ENCODE results near the gene SH2D1A.

GRCh38 chrX:124393238-124393637 is 46.9 kb downstream of the SH2D1A start:
- no peak for TF ChIP-seq RELA (CRISPR knock-in tag; IDR thresholded peaks at IDR 0.05)
- no peak for TF ChIP-seq ZNF207 (IDR thresholded peaks at IDR 0.05; ENCODE audit: borderline replicate concordance)
- no peak for TF ChIP-seq CAMTA2 (CRISPR knock-in tag; IDR thresholded peaks at IDR 0.05; ENCODE audit: borderline replicate concordance)
- no peak for TF ChIP-seq AGO2 (optimal IDR thresholded peaks at IDR 0.05; ENCODE audit: low read depth, low read length)
- TF ChIP-seq ZFP1 (CRISPR knock-in tag; IDR thresholded peaks at IDR 0.05): no peak
- no peak for TF ChIP-seq CREM (IDR thresholded peaks at IDR 0.05)
- no peak for TF ChIP-seq CREM (CRISPR knock-in tag; IDR thresholded peaks at IDR 0.05)
- TF ChIP-seq, protein P1, sequence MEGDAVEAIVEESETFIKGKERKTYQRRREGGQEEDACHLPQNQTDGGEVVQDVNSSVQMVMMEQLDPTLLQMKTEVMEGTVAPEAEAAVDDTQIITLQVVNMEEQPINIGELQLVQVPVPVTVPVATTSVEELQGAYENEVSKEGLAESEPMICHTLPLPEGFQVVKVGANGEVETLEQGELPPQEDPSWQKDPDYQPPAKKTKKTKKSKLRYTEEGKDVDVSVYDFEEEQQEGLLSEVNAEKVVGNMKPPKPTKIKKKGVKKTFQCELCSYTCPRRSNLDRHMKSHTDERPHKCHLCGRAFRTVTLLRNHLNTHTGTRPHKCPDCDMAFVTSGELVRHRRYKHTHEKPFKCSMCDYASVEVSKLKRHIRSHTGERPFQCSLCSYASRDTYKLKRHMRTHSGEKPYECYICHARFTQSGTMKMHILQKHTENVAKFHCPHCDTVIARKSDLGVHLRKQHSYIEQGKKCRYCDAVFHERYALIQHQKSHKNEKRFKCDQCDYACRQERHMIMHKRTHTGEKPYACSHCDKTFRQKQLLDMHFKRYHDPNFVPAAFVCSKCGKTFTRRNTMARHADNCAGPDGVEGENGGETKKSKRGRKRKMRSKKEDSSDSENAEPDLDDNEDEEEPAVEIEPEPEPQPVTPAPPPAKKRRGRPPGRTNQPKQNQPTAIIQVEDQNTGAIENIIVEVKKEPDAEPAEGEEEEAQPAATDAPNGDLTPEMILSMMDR (CRISPR knock-in tag; IDR thresholded peaks at IDR 0.05): no peak
- no peak for TF ChIP-seq ZBTB43 (CRISPR knock-in tag; conservative IDR thresholded peaks at IDR 0.05)
- no peak for TF ChIP-seq KAT8 (CRISPR knock-in tag; IDR thresholded peaks at IDR 0.05)
- TF ChIP-seq REPIN1 (CRISPR knock-in tag; IDR thresholded peaks at IDR 0.05; ENCODE audit: borderline replicate concordance, low read depth): no peak

Data from HepG2 (cell line).